Measurements from ENCODE around the gene SEMA6B. TPM values are rescaled to one million over a fixed set of nuclear protein-coding genes. Genes with fewer than 3 reads are reported as not detected.
A peak's percentile ranks its signal among the peaks of the same experiment; 100 is the strongest.

The SEMA6B gene
- total RNA-seq, 1 experiment from 2014 or later = 5.7 TPM

- in situ Hi-C loops (cut with HindIII; ENCODE audit: low pct_unique_long_range_greater_than_20kb, low sequenced_read_pairs) = no loop called here
- CTCF ChIA-PET = interaction anchor here (1.7 kb wide), 1 partner anchor 9 kb away, joined by 9 read pairs; no protein-coding TSS in a partner anchor
- POLR2A ChIA-PET = no interaction called here
- no peaks in the 10 kb centered on the region for H3K9me3 ChIP-seq (ENCODE audit: control insufficient read depth, insufficient read depth, low read depth, low read length)
- no peak for DNase-seq (ENCODE audit: low read depth, low spot score)
- ATAC-seq = peak; percentile 81
- 0 out of 4 replicates have a peak overlapping the region, but pooled peaks of 1 of the 2 experiments have one; percentile 5 for H3K4me3 ChIP-seq (ENCODE audit: low read depth in 2 of 2, low read length in 2 of 2)
- peak overlapping the region; percentile 69 for H3K27ac ChIP-seq (ENCODE audit: low read length)
- no peaks in the 10 kb centered on the region; the same call in 1 of the 2 replicates for H3K36me3 ChIP-seq (ENCODE audit: control insufficient read depth, insufficient read depth, low read length)
- BruUV-seq (replicated peaks) = no TSS peak
- H3K4me1 ChIP-seq (ENCODE audit: control insufficient read depth, insufficient read depth, low read length) = peaks cover 14% of the 10 kb centered on the region
- intact Hi-C loops (cut with micrococcal nuclease; ENCODE audit: unreplicated experiment) = loop anchor here (5.0 kb wide), 1 partner anchor 62 kb away; the partner anchor contains the start of gene TNFAIP8L1
- TF ChIP-seq SIN3A (IDR thresholded peaks at IDR 0.05; ENCODE audit: borderline replicate concordance, insufficient read depth, low read depth, low read length) (no peak), CTCF (IDR thresholded peaks at IDR 0.05) (no peak), POLR2AphosphoS5 (IDR thresholded peaks at IDR 0.05; ENCODE audit: low read depth, low read length) (no peak), TCF7L2 (IDR thresholded peaks at IDR 0.05; ENCODE audit: low read depth, low read length) (no peak), REST (IDR thresholded peaks at IDR 0.05; ENCODE audit: insufficient read depth in 1 of 2, low read depth in 2 of 2, low read length in 1 of 2) (no peak)
- H3K27me3 ChIP-seq (ENCODE audit: control insufficient read depth, insufficient read depth, low read length) = no peaks in the 10 kb centered on the region
Observed at GRCh38 chr19:4575267-4576015, 16.0 kb upstream of the SEMA6B start.

GRCh38 chr19:4573682-4574081 is 14.2 kb upstream of the SEMA6B start:
- POLR2A ChIA-PET = no interaction called here
- no peaks in the 10 kb centered on the region for H3K36me3 ChIP-seq (ENCODE audit: control insufficient read depth, insufficient read depth, low read length)
- ATAC-seq (no peak), DNase-seq (ENCODE audit: low read depth, low spot score) (no peak)
- CTCF ChIA-PET = no interaction called here
- H3K27me3 ChIP-seq (ENCODE audit: control insufficient read depth, insufficient read depth, low read length) = no peaks in the 10 kb centered on the region
- intact Hi-C loops (cut with micrococcal nuclease; ENCODE audit: unreplicated experiment) (no loop called here), in situ Hi-C loops (cut with HindIII; ENCODE audit: low pct_unique_long_range_greater_than_20kb, low sequenced_read_pairs) (no loop called here)
- peaks cover 14% of the 10 kb centered on the region for H3K4me1 ChIP-seq (ENCODE audit: control insufficient read depth, insufficient read depth, low read length)
- no peak overlapping the region for H3K4me3 ChIP-seq (ENCODE audit: low read depth in 2 of 2, low read length in 2 of 2)
- TF ChIP-seq SIN3A (IDR thresholded peaks at IDR 0.05; ENCODE audit: borderline replicate concordance, insufficient read depth, low read depth, low read length) = no peak
- TF ChIP-seq CTCF (IDR thresholded peaks at IDR 0.05) = no peak
- H3K27ac ChIP-seq (ENCODE audit: low read length) = no peak overlapping the region
- no TSS peak for BruUV-seq (replicated peaks)
- H3K9me3 ChIP-seq (ENCODE audit: control insufficient read depth, insufficient read depth, low read depth, low read length) = no peaks in the 10 kb centered on the region

Measured in Panc1 (cell line).